IPS DF 6.9 (cell line): Measurements from ENCODE around the gene UBE2H.

Experiments
- DNase-seq: peaks from one replicate; pipeline ENCODE4 v3.0.0-alpha.2; 2013; ENCODE audit warnings: low read depth, low spot score
- H3K27ac ChIP-seq: one replicate; pipeline ENCODE4 v1.5.1; 2013; ENCODE audit warnings: low read length, control low read depth
- H3K27me3 ChIP-seq: 2 replicates; pipeline ENCODE4 v1.6.1; 2013; ENCODE audit warnings: mild to moderate bottlenecking, low read length; ENCODE audit not compliant: control insufficient read depth, insufficient read depth
- H3K36me3 ChIP-seq: 2 replicates; pipeline ENCODE4 v1.6.1; 2013; ENCODE audit warnings: low read length; ENCODE audit not compliant: control insufficient read depth, insufficient read depth
- H3K4me1 ChIP-seq: 2 replicates; pipeline ENCODE4 v1.6.1; 2013; ENCODE audit warnings: low read length; ENCODE audit not compliant: control insufficient read depth, insufficient read depth
- H3K4me3 ChIP-seq: 2 replicates; pipeline ENCODE4 v1.5.1; 2013; ENCODE audit warnings: mild to moderate bottlenecking, low read length
- H3K9me3 ChIP-seq: 2 replicates; pipeline ENCODE4 v1.6.1; 2013; ENCODE audit warnings: low read length, inconsistent platforms; ENCODE audit not compliant: control insufficient read depth, insufficient read depth
- WGBS: extraction: QIAGEN DNeasy Blood & Tissue Kit; methylation state at CpG from one replicate; pipeline ENCODE4 v1.1.7; 2013; ENCODE audit warnings: mixed read lengths, missing lambda C conversion rate; ENCODE audit not compliant: insufficient read length, insufficient coverage; 5-methylcytosine and 5-hydroxymethylcytosine counted together

The UBE2H gene

GRCh38 chr7:129890090-129890489 lies 62.7 kb downstream of the UBE2H start:
- Histone ChIP-seq H3K36me3 (no peaks in the 10 kb centered on the region; the same call in 1 of the 2 replicates), H3K4me3 (no peak overlapping the region), H3K27me3 (no peaks in the 10 kb centered on the region), H3K27ac (no peak overlapping the region), H3K4me1 (no peaks in the 10 kb centered on the region), H3K9me3 (no peaks in the 10 kb centered on the region)
- DNase-seq, result no peak
- WGBS, result no CpG with 5 or more reads among the region's 9 CpGs

GRCh38 chr7:129889133-129889844 lies 63.5 kb downstream of the UBE2H start:
- Histone ChIP-seq H3K9me3 (no peaks in the 10 kb centered on the region), H3K27ac (no peak overlapping the region), H3K4me3 (no peak overlapping the region), H3K27me3 (no peaks in the 10 kb centered on the region), H3K4me1 (no peaks in the 10 kb centered on the region), H3K36me3 (no peaks in the 10 kb centered on the region; the same call in 1 of the 2 replicates)
- no peak for DNase-seq
- no CpG with 5 or more reads among the region's 5 CpGs for WGBS

GRCh38 chr7:129887865-129888264 lies 64.9 kb downstream of the UBE2H start:
- Histone ChIP-seq H3K36me3 (no peaks in the 10 kb centered on the region; the same call in 1 of the 2 replicates), H3K27ac (no peak overlapping the region), H3K9me3 (no peaks in the 10 kb centered on the region), H3K4me1 (no peaks in the 10 kb centered on the region; the same call in 1 of the 2 replicates), H3K4me3 (no peak overlapping the region), H3K27me3 (no peaks in the 10 kb centered on the region)
- WGBS, result no CpG with 5 or more reads among the region's 1 CpG
- no peak for DNase-seq

- Histone ChIP-seq H3K27me3 (no peaks in the 10 kb centered on the region), H3K27ac (no peak overlapping the region), H3K9me3 (no peaks in the 10 kb centered on the region), H3K4me3 (no peak overlapping the region), H3K4me1 (no peaks in the 10 kb centered on the region; the same call in 1 of the 2 replicates), H3K36me3 (no peaks in the 10 kb centered on the region; the same call in 1 of the 2 replicates)
- DNase-seq, result no peak
- no CpG with 5 or more reads among the region's 3 CpGs for WGBS
Observed at GRCh38 chr7:129886818-129887186, 66.0 kb downstream of the UBE2H start.

- no peak for DNase-seq
- H3K36me3 ChIP-seq, result no peaks in the 10 kb centered on the region; the same call in 1 of the 2 replicates
- H3K4me3 ChIP-seq, result no peak overlapping the region
Observed at GRCh38 chr7:129886167-129886817, 66.5 kb downstream of the UBE2H start.

GRCh38 chr7:129884495-129884894 lies 68.3 kb downstream of the UBE2H start:
- Histone ChIP-seq H3K27ac (no peak overlapping the region), H3K9me3 (no peaks in the 10 kb centered on the region), H3K27me3 (no peaks in the 10 kb centered on the region), H3K4me3 (no peak overlapping the region), H3K36me3 (no peaks in the 10 kb centered on the region; the same call in 1 of the 2 replicates), H3K4me1 (no peaks in the 10 kb centered on the region; the same call in 1 of the 2 replicates)
- WGBS, result no CpG with 5 or more reads among the region's 5 CpGs
- no peak for DNase-seq

More at GRCh38 chr7:129886167-129886817, 66.5 kb downstream of the UBE2H start:
- H3K27me3 ChIP-seq, result no peaks in the 10 kb centered on the region
- H3K27ac ChIP-seq, result no peak overlapping the region
- no peaks in the 10 kb centered on the region for H3K9me3 ChIP-seq
- WGBS, result no CpG with 5 or more reads among the region's 3 CpGs
- no peaks in the 10 kb centered on the region; the same call in 1 of the 2 replicates for H3K4me1 ChIP-seq

GRCh38 chr7:129883151-129883550 lies 69.6 kb downstream of the UBE2H start:
- Histone ChIP-seq H3K36me3 (no peaks in the 10 kb centered on the region; the same call in 1 of the 2 replicates), H3K4me3 (no peak overlapping the region), H3K27ac (no peak overlapping the region), H3K4me1 (no peaks in the 10 kb centered on the region; the same call in 1 of the 2 replicates), H3K27me3 (no peaks in the 10 kb centered on the region), H3K9me3 (no peaks in the 10 kb centered on the region)
- no peak for DNase-seq
- WGBS, result no CpG with 5 or more reads among the region's 7 CpGs

- Histone ChIP-seq H3K4me1 (no peaks in the 10 kb centered on the region; the same call in 1 of the 2 replicates), H3K27ac (no peak overlapping the region)
Observed at GRCh38 chr7:129882531-129882930, 70.2 kb downstream of the UBE2H start.

GRCh38 chr7:129877146-129877792 lies 75.5 kb downstream of the UBE2H start:
- H3K4me1 ChIP-seq, result no peaks in the 10 kb centered on the region; the same call in 1 of the 2 replicates
- H3K27ac ChIP-seq, result no peak overlapping the region
- no peak overlapping the region for H3K4me3 ChIP-seq
- no peaks in the 10 kb centered on the region for H3K27me3 ChIP-seq
- H3K9me3 ChIP-seq, result no peaks in the 10 kb centered on the region
- no CpG with 5 or more reads among the region's 3 CpGs for WGBS
- H3K36me3 ChIP-seq, result no peaks in the 10 kb centered on the region
- no peak for DNase-seq

More at GRCh38 chr7:129882531-129882930, 70.2 kb downstream of the UBE2H start:
- Histone ChIP-seq H3K4me3 (no peak overlapping the region), H3K36me3 (no peaks in the 10 kb centered on the region; the same call in 1 of the 2 replicates), H3K27me3 (no peaks in the 10 kb centered on the region), H3K9me3 (no peaks in the 10 kb centered on the region)
- no peak for DNase-seq
- no CpG with 5 or more reads among the region's 3 CpGs for WGBS

- H3K27me3 ChIP-seq, result no peaks in the 10 kb centered on the region
- H3K9me3 ChIP-seq, result no peaks in the 10 kb centered on the region
- H3K4me1 ChIP-seq, result no peaks in the 10 kb centered on the region; the same call in 1 of the 2 replicates
- no peaks in the 10 kb centered on the region for H3K36me3 ChIP-seq
- H3K4me3 ChIP-seq, result no peak overlapping the region
- no CpG with 5 or more reads among the region's 5 CpGs for WGBS
- no peak overlapping the region for H3K27ac ChIP-seq
- no peak for DNase-seq
Observed at GRCh38 chr7:129875745-129876411, 76.9 kb downstream of the UBE2H start.
